Subcutaneous adipose tissue (tissue), 4 donors: Measurements from ENCODE around the gene SH2D2A. TPM values are rescaled to one million over a fixed set of nuclear protein-coding genes. Genes with fewer than 3 reads are reported as not detected.

Source experiments
- CTCF ChIP-seq: fragments of 450-650 bp; IDR thresholded peaks from one replicate; pipeline ENCODE4 v1.5.1; 2016; ENCODE audit warnings: low read depth, mild to moderate bottlenecking, control low read depth, antibody characterized with exemption, moderate library complexity
- total RNA-seq, 4 donors: library from RNA; depleted of rRNA; stranded (reverse); fragments of >200 nt; gene quantifications; one replicate each; pipeline ENCODE4 v1.1.0, GENCODE V29; 2016

Gene SH2D2A
- total RNA-seq, 4 donors from 2014 or later, result 0.34 to 1.1 (median 0.71) TPM

GRCh38 chr1:156846643-156847042 is 30.0 kb upstream of the SH2D2A start:
- no peak for TF ChIP-seq CTCF

GRCh38 chr1:156845953-156846545 is 29.4 kb upstream of the SH2D2A start:
- TF ChIP-seq CTCF, result no peak

- no peak for TF ChIP-seq CTCF
Measured at GRCh38 chr1:156845055-156845952, 28.7 kb upstream of the SH2D2A start.

- TF ChIP-seq CTCF, result no peak
Measured at GRCh38 chr1:156844638-156845037, 28.0 kb upstream of the SH2D2A start.

- no peak for TF ChIP-seq CTCF
Measured at GRCh38 chr1:156844102-156844501, 27.5 kb upstream of the SH2D2A start.

- TF ChIP-seq CTCF, result no peak
Measured at GRCh38 chr1:156842618-156843300, 26.1 kb upstream of the SH2D2A start.

- TF ChIP-seq CTCF, result no peak
Measured at GRCh38 chr1:156841295-156841855, 24.7 kb upstream of the SH2D2A start.
